ENCODE measurements around the gene ZNF778.

- TF ChIP-seq POLR2A (IDR thresholded peaks at IDR 0.05; ENCODE audit: low read depth, low read length) (no peak), POLR2AphosphoS5 (IDR thresholded peaks at IDR 0.05; ENCODE audit: low read depth, low read length) (no peak)
Observed at GRCh38 chr16:89194340-89195311, 22.9 kb upstream of the ZNF778 start.

All from GM12892 (cell line).